Measurements from ENCODE around the gene CSRNP2.
A peak's percentile ranks its signal among the peaks of the same experiment; 100 is the strongest.

The CSRNP2 gene

DNA sequence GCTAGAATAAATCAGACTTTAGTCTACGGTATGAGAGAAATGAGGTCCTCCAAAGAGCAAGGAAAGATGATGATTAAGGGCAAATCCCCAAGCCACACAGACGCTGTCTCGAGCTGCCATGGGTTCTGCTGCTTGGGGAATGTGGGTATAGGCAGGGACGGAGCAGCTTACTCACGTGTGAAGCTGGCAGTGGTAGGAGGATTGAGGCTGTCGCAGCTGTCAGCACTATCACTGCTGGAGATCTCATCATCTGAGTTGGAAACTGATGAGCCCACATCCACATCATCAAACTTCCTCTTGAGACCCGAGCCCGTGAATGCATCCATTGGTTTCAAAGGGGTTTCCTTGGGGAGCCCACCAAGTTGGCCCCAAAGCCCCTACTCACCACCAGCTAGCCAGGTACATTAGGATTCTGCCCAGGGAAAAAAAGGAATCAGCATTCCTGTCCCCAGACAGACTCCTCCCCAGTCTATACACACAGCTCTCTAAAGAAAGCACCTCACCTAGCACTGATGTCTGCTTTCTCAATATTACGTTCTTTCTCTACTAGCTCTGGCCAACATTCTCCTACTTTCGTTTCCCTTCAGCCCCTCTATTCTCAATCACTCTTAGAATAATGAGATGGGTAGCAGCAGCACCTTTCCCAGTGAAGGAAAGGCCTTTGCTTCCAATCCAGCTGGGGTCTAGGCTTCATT, 7.0 kb downstream of the CSRNP2 start:
- DNase-seq = peak; percentile 22 to 39

DNA sequence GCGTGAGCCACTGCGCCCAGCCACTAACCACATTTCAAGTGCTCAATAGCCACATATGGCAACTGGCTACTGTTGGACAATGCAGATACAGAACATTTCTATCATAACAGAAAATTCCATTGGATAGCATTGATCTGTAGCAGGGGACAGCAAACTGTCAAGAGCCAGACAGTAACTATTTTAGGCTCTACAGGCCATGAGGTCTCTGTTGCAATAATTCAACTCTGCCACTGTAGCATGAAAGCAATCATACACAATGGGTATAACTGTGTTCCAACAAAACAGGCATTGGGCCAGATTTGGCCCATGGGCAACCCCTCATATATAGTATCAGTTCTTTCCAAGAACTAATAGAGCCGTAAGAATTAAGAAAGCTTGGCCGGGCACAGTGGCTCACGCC, 8.0 kb downstream of the CSRNP2 start:
- no peak for DNase-seq

DNA sequence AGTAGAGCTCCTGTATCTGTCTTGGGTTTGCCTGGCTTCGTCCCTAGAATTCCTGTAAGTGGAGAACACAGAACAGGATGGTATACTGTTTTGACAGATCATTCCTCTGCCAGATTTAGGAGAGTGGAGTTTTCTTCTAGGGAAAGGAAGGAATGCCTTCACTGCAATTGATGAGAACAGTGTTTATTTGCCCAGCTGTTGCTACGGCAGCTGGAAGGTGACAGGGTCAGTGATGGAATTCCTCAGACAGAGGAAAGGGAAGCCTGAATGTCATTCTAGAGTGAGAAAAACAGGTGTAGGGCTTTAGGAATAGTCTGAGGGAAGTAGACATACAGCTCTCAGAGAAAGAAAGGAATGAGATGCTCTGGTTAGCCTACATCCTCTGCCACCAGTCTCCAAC, 11.7 kb downstream of the CSRNP2 start:
- DNase-seq = no peak

DNA sequence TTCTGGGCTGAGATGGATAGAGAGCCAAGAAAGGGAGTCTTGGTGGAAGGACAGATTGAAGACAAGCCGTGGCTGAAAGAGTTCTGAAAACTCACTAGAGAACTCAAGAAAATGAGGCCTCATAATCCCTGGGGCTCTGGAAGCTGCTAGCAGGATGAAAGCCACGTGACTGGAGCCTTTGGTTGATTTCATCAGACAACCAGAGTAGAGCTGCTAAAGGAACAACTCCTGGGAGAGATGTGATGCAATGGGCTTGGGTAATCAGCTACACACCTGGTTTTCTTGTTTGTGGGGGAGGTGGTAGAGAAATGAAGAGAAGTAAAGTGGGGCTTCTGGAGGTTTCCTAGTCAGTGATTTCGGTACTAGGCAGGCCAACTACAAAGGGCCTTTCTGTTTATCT, 13.4 kb downstream of the CSRNP2 start:
- no peak for DNase-seq

DNA sequence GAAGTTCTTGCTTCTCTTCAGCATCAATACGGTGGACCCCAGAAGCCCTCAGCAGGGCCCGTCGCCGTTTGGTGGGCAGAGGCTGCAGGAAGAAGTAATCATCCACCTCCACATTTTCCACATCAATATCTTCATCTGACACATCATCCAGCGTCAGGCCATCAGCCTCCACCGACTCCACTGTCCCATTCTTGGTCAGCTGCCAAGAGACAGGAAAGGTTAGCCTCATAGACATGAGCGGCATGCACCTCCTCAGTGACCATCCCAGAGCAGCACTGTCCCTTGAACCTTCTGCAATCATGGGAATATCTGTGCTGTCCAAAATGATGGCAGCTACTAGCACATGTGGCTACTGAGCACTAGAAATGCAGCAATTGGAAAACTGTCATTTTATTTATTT, 15.6 kb downstream of the CSRNP2 start:
- DNase-seq = no peak

DNA sequence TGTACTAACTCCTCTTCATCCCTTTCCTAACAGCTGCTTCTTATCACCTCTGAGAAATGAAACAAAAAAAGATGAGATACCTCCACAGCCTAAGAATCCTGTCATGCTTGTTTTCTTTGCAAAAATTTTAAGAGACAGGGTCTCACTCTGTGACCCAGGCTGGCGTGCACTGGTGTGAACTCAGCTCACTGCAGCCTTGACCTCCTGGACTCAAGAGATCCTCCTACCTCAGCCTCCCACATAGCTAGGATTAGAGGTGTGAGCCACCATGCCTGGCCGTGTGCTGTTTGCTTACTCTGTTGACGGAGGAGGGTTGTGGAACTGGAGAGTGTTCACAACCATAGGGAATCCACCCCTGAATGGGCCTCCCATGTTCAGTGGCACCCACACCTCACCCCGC, 16.2 kb downstream of the CSRNP2 start:
- DNase-seq = no peak

DNA sequence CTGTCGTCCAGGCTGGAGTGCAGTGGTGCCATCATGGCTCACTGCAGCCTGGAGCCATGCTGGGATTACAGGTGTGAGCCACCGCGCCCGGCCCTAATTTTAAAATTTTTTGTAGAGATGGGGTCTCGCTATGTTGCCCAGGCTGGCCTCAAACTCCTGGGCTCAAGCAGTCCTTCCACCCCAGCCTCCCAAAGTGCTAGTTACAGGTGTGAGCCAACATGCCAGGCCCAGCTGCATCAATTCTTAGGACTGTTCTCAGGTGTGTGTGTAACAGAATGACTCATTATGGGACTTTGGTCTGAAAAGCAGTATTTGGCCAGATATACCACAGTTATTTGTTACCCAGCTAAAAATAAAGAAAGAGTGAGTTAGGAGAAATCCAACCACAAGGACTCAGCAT, 17.9 kb downstream of the CSRNP2 start:
- DNase-seq = no peak

DNA sequence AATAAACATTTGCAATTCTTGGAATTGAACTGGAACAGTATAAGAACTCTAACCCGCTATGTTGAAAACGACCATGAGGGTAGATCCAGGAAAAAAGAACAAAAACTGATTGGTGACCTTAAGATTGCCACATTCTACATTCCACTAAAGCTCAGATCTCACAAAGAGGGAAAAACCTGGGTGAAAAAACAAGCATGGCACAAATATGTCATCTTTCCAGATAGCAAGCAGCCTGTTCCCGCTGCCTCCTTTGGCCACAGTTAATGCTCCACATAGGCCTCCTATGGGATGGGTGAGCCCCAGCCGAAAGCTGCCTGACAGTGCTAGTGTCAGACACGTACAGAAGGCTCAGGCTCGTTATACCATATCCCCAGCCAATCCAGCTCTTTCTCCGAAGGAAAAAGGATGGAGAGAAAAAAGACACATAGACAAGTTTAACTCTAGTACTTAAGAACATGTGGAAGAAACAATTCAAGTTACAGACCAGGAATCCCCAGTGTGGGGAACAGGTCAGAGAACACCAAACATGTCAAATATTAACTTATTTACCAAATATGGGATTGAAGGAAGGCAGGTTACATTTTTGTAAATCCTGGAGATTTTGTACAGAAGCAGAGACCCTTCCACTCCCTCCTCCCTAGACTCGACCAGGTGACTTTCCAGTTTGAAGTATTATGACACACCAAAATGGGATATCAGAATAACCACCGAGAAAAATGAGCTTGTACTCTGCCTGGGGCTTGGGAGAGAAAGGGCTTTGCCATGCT, 20.6 kb downstream of the CSRNP2 start:
- DNase-seq = no peak

DNA sequence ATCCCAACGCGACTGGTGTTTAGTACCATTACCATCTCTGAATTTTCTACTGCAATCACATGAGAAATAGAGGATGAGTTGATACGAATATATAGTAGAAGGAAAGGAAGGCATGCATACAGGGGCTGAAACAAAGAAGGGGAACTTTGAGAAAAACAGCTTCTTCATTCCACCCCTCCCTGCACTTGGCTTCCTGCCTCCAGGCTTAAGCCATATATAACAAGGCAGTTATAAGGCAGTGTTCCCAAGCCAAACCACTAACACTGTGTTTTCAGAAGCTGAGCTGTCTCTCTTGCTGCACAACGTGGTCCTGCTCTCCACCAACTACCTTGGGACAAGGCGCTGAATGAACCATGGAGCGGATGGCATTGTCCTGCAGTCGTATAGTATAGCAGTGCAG, 24.3 kb downstream of the CSRNP2 start:
- DNase-seq = no peak

DNA sequence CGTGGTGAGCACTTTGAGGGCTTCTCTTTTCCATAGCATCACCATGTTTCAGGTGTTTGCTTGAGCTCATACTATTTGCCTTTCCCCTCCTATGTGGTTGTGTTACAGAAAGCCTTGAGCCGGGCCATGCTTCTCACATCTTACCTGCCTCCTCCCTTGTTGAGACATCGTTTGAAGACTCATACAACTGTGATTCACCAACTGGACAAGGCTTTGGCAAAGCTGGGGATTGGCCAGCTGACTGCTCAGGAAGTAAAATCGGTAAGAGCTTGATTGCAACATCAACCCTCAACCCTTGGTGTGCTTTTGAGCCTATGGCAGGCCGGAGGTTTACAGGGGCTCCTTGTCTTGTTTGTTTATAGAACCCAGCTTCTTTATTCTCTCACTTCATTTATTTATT, 27.2 kb downstream of the CSRNP2 start:
- DNase-seq = no peak

DNA sequence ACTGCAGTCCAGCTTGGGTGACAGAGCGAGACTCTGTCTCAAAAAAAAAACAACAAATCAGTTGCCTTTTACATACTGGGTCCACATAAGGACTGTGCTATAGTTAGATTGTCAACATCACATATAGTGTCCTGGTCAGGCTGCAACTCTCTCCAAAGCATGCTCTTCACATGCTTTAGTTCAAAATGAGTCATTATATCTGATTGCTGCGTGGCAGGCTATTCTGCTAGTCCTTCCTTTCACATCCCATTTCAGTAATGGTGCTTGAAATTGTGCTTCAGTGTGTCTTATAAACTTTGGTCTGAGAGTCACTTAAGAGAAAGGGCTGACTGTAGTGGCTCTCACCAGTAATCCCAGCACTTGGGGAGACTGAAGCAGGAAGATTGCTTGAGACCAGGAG, 28.3 kb downstream of the CSRNP2 start:
- DNase-seq = no peak

DNA sequence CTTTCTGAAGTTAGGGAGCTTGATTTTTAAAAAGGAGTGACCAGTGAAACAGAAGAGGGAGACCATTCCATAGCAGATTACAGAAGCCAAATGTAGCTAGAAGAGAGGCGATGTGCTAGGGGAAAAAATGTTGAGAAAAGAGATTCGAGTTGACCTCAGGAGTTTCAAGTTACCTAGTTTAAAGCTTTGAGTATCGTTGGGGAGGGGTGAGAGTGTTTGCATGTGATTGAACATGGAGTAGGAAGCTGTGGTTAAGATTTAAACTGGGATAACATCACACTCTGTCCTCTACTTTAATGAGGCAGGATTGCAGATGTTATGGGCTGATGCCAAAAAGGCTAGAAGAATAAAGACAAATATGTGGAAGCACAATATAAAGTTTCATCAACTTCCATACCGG, 31.6 kb downstream of the CSRNP2 start:
- no peak for DNase-seq

DNA sequence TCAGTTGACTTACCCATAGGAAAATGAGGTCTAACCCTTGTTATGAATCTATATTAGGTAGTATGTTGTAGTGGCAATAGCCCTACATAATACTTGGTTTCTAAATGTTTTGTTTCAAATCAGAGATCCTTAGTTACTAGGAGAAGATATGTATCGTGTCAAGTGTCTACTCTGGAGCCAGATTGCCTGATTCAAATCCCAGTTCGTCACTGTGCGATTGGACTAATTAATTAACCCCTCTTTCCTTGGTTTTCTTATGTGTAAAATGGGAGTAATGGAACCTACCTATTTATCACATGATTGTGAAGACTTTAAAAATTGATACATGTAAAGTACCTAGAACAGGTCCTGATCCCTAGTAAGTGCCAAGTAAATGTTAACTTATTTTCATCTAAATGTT, 33.9 kb downstream of the CSRNP2 start:
- no peak for DNase-seq

DNA sequence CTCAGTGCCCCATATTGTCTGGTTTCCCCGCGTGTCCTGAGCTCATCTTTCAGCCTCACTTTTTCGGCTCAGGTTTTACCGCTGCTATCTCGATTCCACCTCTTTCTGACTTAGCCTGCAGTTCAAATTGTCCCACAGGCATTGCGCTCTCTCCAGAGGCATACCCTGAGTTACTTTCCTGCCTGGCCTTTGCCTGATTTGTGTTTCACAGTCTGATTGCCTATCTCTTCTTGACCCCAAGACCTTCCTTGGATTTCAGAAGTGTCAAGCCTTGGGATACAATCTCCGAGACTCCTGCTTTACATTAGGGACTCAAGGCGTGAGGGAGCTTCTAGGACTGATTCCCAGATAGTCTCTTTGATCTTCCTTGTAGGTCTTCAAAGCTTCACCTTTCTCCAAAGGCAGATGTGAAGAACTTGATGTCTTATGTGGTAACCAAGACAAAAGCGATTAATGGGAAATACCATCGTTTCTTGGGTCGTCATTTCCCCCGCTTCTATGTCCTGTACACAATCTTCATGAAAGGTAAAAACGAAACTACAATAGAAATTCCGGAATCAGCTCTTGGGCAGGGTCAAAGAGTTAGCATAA, 34.6 kb downstream of the CSRNP2 start:
- DNase-seq = peak in 1 of 2 experiments; percentile 24

DNA sequence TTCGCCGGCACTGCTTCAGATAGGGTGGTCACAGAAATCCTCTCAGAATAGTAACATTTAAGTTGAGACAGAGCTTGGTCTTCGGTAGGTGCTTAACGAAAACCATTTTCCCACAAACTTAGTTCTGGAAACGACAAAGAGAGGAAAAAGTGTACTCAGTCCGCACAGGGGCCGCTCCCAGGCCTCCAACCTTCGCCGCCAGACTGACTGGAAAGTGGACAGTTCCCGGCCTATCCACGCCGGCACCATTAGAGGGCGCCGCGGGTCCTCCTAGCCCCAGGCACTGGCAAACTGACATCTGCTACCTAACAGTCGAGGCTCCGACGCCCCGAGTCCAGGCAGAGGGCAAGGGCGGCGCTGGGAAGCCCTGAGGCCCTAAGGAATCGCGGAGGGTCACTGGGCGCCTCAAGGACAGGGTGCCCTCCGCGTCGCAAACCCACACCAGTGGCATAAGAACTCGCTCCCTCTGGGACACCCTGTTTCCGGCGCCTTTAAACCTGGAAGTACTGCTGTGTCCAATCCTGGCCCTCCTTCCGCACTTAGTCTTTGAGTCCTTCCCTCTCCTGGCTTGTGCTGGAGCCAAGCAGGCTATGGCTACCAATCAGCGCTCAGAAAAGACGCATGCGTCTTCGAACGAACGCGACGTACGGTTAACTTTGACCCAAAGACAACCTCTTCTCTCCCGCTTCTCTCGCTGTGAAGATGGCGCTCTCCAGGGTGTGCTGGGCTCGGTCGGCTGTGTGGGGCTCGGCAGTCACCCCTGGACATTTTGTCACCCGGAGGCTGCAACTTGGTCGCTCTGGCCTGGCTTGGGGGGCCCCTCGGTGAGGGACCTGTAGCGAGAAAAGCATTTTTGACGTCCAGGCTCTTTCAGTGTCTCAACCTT, 35.5 kb downstream of the CSRNP2 start, which contains the start of gene LETMD1:
LETMD1 (plus strand) TSS at position 673 of the 886 bp plus-strand sequence; CDS start at position 703, 30 bp downstream.
- DNase-seq = peak; percentile 90 to 92

DNA sequence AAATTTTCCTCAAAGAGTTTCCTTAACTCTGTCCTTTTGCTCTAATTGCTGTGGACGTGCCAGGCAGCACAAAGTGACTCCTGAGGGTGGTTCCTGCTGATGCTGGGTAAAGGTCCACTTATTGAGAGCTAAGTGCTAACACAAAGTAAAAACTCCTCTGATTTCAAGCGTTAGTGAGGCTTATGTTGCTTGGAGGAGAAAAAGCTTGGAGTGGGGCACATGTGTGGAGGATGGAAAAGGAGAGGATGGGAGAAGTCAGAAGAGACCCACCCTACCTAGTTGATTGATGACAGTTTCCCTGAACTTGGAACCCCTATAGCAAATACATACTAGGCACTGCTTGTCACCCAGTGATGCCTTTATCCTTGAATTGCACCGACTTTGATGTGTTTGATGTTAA, 47.1 kb downstream of the CSRNP2 start:
- DNase-seq = no peak

DNA sequence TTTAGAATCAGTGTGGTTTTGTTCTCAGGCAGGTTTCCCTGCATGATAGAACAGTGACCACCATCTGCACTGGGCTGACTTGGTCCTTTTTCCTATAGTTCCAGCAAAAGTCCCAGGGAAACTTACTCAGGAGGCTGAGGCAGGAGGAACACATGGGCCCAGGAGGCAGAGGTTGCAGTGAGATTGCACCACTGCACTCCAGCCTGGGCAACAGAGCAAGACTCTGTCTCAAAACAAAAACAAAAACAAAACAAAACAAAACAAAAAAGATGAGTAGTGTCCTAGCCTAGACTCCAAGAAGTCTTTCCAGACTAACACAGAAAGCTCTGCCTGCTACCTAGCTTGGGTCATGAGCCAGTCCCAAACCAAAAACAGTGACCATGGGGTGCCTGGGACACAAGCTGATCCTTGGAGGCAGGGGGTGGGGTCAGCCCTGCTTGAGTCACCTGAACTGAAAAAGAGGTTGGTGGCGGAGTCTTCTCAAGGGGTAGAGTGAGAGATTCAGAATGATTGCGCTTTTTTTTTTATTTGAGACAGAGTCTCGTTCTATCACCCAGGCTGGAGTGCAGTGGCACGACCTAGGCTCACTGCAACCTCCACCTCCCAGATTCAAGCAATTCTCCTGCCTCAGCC, 49.8 kb downstream of the CSRNP2 start:
- no peak for DNase-seq

DNA sequence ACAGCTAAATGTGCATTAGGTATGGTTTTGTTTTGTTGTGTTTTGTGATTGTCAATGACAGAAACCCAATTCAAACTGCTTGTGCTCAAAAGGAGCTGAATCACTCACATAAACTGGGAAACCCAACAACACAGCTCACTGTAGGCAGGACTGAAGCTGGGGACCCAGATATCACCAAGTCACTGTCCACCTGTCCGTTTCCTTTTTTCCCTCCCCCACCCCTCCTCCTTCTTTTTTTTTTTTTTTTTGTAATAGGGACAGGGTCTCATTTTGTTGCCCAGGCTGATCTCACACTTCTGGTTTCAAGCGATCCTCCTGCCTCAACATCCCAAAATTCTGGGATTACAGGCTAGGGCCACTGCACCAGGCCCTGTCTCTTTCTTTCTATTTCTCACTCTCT, 50.3 kb downstream of the CSRNP2 start:
- no peak for DNase-seq

DNA sequence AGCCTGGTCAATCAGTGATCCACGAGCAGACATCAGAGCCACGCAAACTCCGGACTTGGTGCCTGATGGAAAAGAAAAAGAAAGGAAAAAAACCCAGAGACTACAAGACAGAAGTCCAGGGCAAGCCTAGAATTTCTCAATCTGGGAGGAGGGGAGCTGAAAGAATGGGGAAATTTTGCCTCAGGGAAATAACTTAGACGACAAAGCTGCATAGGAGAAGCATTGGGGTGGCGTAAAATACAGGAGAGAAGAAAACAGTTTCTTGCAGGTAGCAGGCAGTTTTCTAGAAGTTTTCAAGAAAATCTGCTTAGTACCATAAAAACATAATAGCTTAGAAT, 54.6 kb downstream of the CSRNP2 start:
- DNase-seq = no peak

DNA sequence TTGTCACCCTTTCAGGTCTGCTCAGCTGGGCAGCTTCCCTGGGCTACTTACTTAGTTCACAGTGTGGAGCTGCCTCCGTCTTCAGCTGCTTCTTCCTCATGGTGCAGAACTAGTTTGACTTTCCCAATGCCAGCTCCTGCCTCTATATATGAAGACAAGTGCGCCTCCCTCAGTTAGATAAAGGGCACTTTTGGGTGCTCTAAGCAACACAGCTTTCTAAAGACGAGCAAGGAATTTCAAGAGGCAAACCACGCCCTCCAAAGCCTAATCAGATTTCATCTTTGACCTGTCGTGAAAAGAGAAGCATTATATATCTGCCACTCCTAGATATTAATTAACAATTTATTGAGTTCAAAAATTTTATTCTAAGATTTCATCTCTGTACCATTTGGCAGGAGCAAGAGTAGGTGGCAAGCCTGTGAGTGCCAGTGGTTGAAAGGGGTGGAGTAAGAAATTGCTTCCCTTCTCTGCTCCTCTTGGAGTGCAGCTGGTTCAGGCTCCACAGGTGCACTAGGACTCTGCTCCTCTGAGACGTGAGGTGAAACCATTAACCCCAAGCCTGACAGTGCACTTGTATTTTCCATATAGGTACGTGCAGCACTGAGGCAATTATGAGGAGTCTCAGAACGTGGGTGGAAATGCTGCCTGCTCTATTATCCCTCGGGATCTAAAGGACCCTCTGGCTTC, 55.1 kb downstream of the CSRNP2 start:
- peak; percentile 15 to 30 for DNase-seq

DNA sequence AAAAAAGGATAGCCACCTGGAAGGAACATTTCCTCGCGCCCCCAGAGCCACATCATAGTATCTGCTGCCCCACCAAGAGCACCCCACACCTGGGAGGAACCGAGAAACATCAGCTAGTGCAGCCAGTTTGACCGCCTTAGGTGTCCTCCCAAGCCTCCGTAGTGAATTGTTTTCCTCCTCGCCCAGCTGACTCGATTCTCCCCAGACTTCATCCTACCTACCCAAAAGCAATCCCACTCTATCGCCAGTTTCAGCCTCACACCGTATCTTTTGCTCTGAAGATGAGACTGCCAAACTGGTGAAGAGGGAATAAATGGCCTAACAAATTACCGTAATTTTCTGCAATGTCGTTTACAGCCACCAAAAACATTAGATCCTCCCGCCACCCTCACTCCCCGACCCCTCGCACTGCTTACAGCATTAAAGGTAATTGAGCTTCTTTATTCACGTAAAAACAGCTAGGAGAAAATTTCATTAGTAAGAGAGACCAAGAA, 56.0 kb downstream of the CSRNP2 start:
- no peak for DNase-seq

Measured in activated CD4-positive, alpha-beta T cell treated with anti-CD3 and anti-CD28 coated beads, Interleukin-2, amount 50 U/mL, for 48 hours (primary cell).